Heart right ventricle (tissue), 16 donors: ENCODE data around the gene GALNT18. TPM values are rescaled to one million over a fixed set of nuclear protein-coding genes. Genes with fewer than 3 reads are reported as not detected.

ENCODE experiments used
- ATAC-seq, 8 donors: fragments of 200-7000 bp; cut with Tn5 transposase; one replicate each; pipeline ENCODE4 v1.9.1; 2020; ENCODE audit warnings: mild to moderate bottlenecking in 8 of 8, moderate library complexity in 8 of 8, moderate number of reproducible peaks in 1 of 8
- DNase-seq, 2 donors: peaks; one replicate each; pipeline ENCODE4 v3.0.0-alpha.2; 2020
- H3K27ac ChIP-seq, 10 donors: fragments of 200-600 bp; sonication (generic) in 2 of 10; one replicate each; pipeline versions ENCODE4 v1.5.0 to v1.8.0; 2020 to 2022; ENCODE audit warnings: mild to moderate bottlenecking in 3 of 10
- H3K27me3 ChIP-seq, 7 donors: fragments of 200-600 bp; one replicate each; pipeline ENCODE4 v1.8.0; 2021 to 2022; ENCODE audit warnings: mild to moderate bottlenecking in 2 of 7
- H3K36me3 ChIP-seq, 9 donors: fragments of 200-600 bp; sonication (generic) in 1 of 9; one replicate each; pipeline versions ENCODE4 v1.5.0 to v1.8.0; 2020 to 2022; ENCODE audit warnings: mild to moderate bottlenecking in 2 of 9
- H3K4me1 ChIP-seq, 9 donors: fragments of 200-600 bp; sonication (generic) in 1 of 9; one replicate each; pipeline versions ENCODE4 v1.5.0 to v1.8.0; 2020 to 2022; ENCODE audit warnings: mild to moderate bottlenecking in 4 of 9
- H3K4me3 ChIP-seq, 10 donors: fragments of 200-600 bp; sonication (generic) in 2 of 10; one replicate each; pipeline versions ENCODE4 v1.5.0 to v1.8.0; 2020 to 2022; ENCODE audit warnings: mild to moderate bottlenecking in 7 of 10, moderate library complexity in 2 of 10
- H3K9me3 ChIP-seq, 11 donors: fragments of 200-600 bp in 10 of 11; sonication (generic) in 2 of 11; one replicate each; pipeline versions ENCODE4 v1.5.0 to v1.8.0; 2013 to 2022; ENCODE audit warnings: mild to moderate bottlenecking in 2 of 11, control low read depth in 1 of 11, moderate library complexity in 1 of 11
- WGBS, 2 donors: extraction: QIAGEN DNeasy Blood & Tissue Kit; methylation state at CpG; one replicate each; pipeline ENCODE4 v1.1.7; 2013; ENCODE audit warnings: inconsistent platforms in 1 of 2; 5-methylcytosine and 5-hydroxymethylcytosine counted together
- intact Hi-C, 10 donors: fragments of 100-400 bp; cut with DNase I; formaldehyde crosslinking; loops; one replicate each; pipeline versions ENCODE4 v1.11.1 to v1.14.2; 2022
- polyA plus RNA-seq, 2 donors: library from polyadenylated mRNA; stranded (reverse); fragments of 200-250 nt; gene quantifications; one replicate each; pipeline ENCODE4 v1.2.3, GENCODE V29; 2013
- total RNA-seq, 10 donors: library from RNA; stranded (reverse); fragmentation: NEBNext Ultra II Directional in 3 of 10; extraction: Animal tissue kit (Norgen Biotek cat#: 25700) in 3 of 10; gene quantifications; one replicate each; pipeline versions ENCODE4 v1.2.1 to v1.2.4, GENCODE V29; 2021 to 2023
- TF ChIP-seq, protein P1 (sequence below), 9 donors: fragments of 200-600 bp; sonication (generic) in 2 of 9; IDR thresholded peaks; one replicate each; pipeline versions ENCODE4 v1.5.0 to v1.8.0; 2021 to 2022; ENCODE audit warnings: antibody characterized with exemption in 9 of 9, mild to moderate bottlenecking in 5 of 9, moderate library complexity in 1 of 9
- donor health status: Arrhythmogenic right ventricular cardiomyopathy.
- donor health status: ischemic (EF 13 %, LVEDD 7.1; RV severe dilation, severe dysfunction).
- donor health status: healthy with polysubstance abuse.
- donor health status: DM: no; HTN: yes; CAD: no.
- donor health status: DM: no; HTN: no; CAD: no.
- donor health status: ischemic (EF 25% LVEDD 6.9; RV normal size, moderate dysfunction).
- donor health status: ischemic (EF 25% LVEDD 5.7; RV mildly dilated, moderate dysfunction).
- donor health status: healthy.
- donor health status: DM: yes; HTN: yes; CAD: no.
- donor health status: Ischemic cardiomyopathy.
- donor health status: ischemic (EF 35%, LVEDD 5.7; RV mildly dilated, moderate dysfunction).
- donor health status: nonischemic (EF 11% LVEDD 7.7; RV severe dilation, severe dysfunction).
- donor health status: DM: yes; HTN: yes; CAD: no.
- donor health status: PGD.
- donor health status: ischemic (EF 29% LVEDD 5.4; RV normal size, mild dysfunction).
- donor health status: nonischemic (EF 23%, LVEDD 6.1; RV moderate dilation, normal function).

The GALNT18 gene
- total and polyA plus RNA-seq, 12 donors, result 7.0 to 29.0 (median 15.6) TPM

- intact Hi-C loops, result no loop called here
- ATAC-seq, result no peak
- H3K36me3 ChIP-seq, result peaks cover 0 to 29% (median 0%) of the 10 kb centered on the region in 9 donors
Measured at GRCh38 chr11:11272254-11272653, 349.6 kb downstream of the GALNT18 start.

DNA sequence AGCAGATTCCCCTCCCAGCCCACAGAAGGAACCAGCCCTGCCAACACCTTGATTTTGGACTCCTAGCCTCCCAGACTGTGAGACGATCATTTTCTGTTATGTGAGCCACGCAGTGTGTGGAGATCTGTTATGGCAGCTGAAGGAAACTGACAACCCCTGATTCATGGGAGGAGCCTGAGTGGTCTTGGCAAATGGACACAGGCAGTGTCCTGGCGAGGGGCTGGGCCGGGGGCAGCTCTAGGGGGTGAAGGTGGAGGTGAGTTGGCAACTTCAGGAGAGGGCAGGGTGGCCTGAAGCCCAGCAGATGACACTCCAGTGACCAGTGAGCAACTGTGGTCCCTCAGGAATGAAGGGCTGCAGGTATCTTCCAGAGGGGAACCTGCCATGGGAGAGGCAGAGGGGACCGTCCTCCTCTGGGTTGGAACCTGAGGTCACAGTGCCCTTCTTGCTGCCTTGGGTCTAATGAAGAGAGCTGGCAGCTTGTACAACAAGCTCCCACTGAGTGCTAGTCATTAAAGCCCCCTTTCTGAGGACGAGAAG lies 351.5 kb downstream of the GALNT18 start:
- Histone ChIP-seq H3K4me3 (no peak overlapping the region), H3K9me3 (peaks cover 0 to 3% (median 0%) of the 10 kb centered on the region in 11 donors), H3K27ac (no peak overlapping the region), H3K4me1 (no peaks in the 10 kb centered on the region), H3K36me3 (peaks cover 0 to 35% (median 0%) of the 10 kb centered on the region in 9 donors), H3K27me3 (no peaks in the 10 kb centered on the region)
- WGBS, 2 donors, result 93 to 95% methylated on average over 6 of the region's 6 CpGs
- intact Hi-C loops, result no loop called here
- no peak for DNase-seq
- ATAC-seq, result no peak
- TF ChIP-seq, protein P1, sequence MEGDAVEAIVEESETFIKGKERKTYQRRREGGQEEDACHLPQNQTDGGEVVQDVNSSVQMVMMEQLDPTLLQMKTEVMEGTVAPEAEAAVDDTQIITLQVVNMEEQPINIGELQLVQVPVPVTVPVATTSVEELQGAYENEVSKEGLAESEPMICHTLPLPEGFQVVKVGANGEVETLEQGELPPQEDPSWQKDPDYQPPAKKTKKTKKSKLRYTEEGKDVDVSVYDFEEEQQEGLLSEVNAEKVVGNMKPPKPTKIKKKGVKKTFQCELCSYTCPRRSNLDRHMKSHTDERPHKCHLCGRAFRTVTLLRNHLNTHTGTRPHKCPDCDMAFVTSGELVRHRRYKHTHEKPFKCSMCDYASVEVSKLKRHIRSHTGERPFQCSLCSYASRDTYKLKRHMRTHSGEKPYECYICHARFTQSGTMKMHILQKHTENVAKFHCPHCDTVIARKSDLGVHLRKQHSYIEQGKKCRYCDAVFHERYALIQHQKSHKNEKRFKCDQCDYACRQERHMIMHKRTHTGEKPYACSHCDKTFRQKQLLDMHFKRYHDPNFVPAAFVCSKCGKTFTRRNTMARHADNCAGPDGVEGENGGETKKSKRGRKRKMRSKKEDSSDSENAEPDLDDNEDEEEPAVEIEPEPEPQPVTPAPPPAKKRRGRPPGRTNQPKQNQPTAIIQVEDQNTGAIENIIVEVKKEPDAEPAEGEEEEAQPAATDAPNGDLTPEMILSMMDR (IDR thresholded peaks at IDR 0.05), result no peak

More at GRCh38 chr11:11272254-11272653, 349.6 kb downstream of the GALNT18 start:
- no peak for DNase-seq
- Histone ChIP-seq H3K27ac (no peak overlapping the region), H3K9me3 (peaks cover 0 to 10% (median 0%) of the 10 kb centered on the region in 11 donors), H3K4me3 (no peak overlapping the region), H3K4me1 (no peaks in the 10 kb centered on the region), H3K27me3 (no peaks in the 10 kb centered on the region)
- TF ChIP-seq, protein P1 (IDR thresholded peaks at IDR 0.05), result no peak
- 95 to 100% methylated on average over 1 of the region's 1 CpG for WGBS, 2 donors

- H3K27me3 ChIP-seq, result no peaks in the 10 kb centered on the region
- no peak overlapping the region for H3K27ac ChIP-seq
- H3K9me3 ChIP-seq, result no peaks in the 10 kb centered on the region
- no peak for DNase-seq
- TF ChIP-seq, protein P1 (IDR thresholded peaks at IDR 0.05), result no peak
- H3K4me1 ChIP-seq, result peaks cover 0 to 8% (median 4%) of the 10 kb centered on the region in 9 donors
- intact Hi-C loops, result loop anchor here in 6 of 10 donors (5.0 to 10.0 kb wide), 4 partner anchors 114 to 516 kb away; no protein-coding TSS in a partner anchor
- H3K36me3 ChIP-seq, result peaks cover 0 to 35% (median 0%) of the 10 kb centered on the region in 9 donors
- WGBS, 2 donors, result 92 to 98% methylated on average over 5 of the region's 5 CpGs
- no peak for ATAC-seq
- no peak overlapping the region for H3K4me3 ChIP-seq
Measured at GRCh38 chr11:11268706-11269105, 353.1 kb downstream of the GALNT18 start.

- H3K4me3 ChIP-seq, result no peak overlapping the region
- WGBS, 2 donors, result 0 to 88% methylated on average over 1 of the region's 1 CpG
- no peak for ATAC-seq
- TF ChIP-seq, protein P1 (IDR thresholded peaks at IDR 0.05), result no peak
- intact Hi-C loops, result loop anchor here in 6 of 10 donors (5.0 to 10.0 kb wide), 4 partner anchors 113 to 517 kb away; no protein-coding TSS in a partner anchor
- H3K4me1 ChIP-seq, result peaks cover 0 to 13% (median 8%) of the 10 kb centered on the region in 9 donors
- peaks cover 0 to 35% (median 0%) of the 10 kb centered on the region in 9 donors for H3K36me3 ChIP-seq
- no peak overlapping the region for H3K27ac ChIP-seq
- H3K9me3 ChIP-seq, result no peaks in the 10 kb centered on the region
- DNase-seq, result no peak
- no peaks in the 10 kb centered on the region for H3K27me3 ChIP-seq
Measured at GRCh38 chr11:11268119-11268518, 353.7 kb downstream of the GALNT18 start.
